ENCODE data around the gene CLCN3. TPM values are rescaled to one million over a fixed set of nuclear protein-coding genes. Genes with fewer than 3 reads are reported as not detected.
"Not testable (repeated sequence)": the region's sequence is repeated elsewhere in the genome, so short reads cannot be mapped to it uniquely, and the experiment has no call there.

The CLCN3 gene
- total RNA-seq, 2 experiments from 2014 or later = 17.4 to 18.4 TPM

- Mint-ChIP-seq H3K9me3 (no peaks in the 10 kb centered on the region), H3K4me3 (no peak overlapping the region), H3K27me3 (ENCODE audit: low read depth) (no peaks in the 10 kb centered on the region), H3K4me1 (ENCODE audit: low read depth) (no peaks in the 10 kb centered on the region), H3K36me3 (ENCODE audit: low read depth) (peaks cover 7% of the 10 kb centered on the region), H3K27ac (no peak overlapping the region)
- DNase-seq = no peak
- CTCF ChIA-PET = no interaction called here
- intact Hi-C loops (cut with micrococcal nuclease) = no loop called here
Observed at GRCh38 chr4:169727616-169728015, 107.2 kb downstream of the CLCN3 start.

- no peaks in the 10 kb centered on the region for H3K9me3 Mint-ChIP-seq
- H3K4me3 Mint-ChIP-seq = no peak overlapping the region
- H3K36me3 Mint-ChIP-seq (ENCODE audit: low read depth) = peaks cover 12% of the 10 kb centered on the region
- H3K27ac Mint-ChIP-seq = no peak overlapping the region
- CTCF ChIA-PET = no interaction called here
- no peaks in the 10 kb centered on the region for H3K4me1 Mint-ChIP-seq (ENCODE audit: low read depth)
- DNase-seq = no peak
- H3K27me3 Mint-ChIP-seq (ENCODE audit: low read depth) = no peaks in the 10 kb centered on the region
- intact Hi-C loops (cut with micrococcal nuclease) = no loop called here
Observed at GRCh38 chr4:169730564-169730963, 110.2 kb downstream of the CLCN3 start.

- H3K27ac Mint-ChIP-seq; H3K4me1 Mint-ChIP-seq (ENCODE audit: low read depth); H3K27me3 Mint-ChIP-seq (ENCODE audit: low read depth); CTCF ChIA-PET; H3K9me3 Mint-ChIP-seq; intact Hi-C loops (cut with micrococcal nuclease); DNase-seq; H3K4me3 Mint-ChIP-seq: not testable (repeated sequence)
- peaks cover 33% of the 10 kb centered on the region for H3K36me3 Mint-ChIP-seq (ENCODE audit: low read depth)
Observed at GRCh38 chr4:169738604-169739003, 118.2 kb downstream of the CLCN3 start.

GRCh38 chr4:169741569-169741968, 121.2 kb downstream of the CLCN3 start:
- H3K4me3 Mint-ChIP-seq = no peak overlapping the region
- intact Hi-C loops (cut with micrococcal nuclease) = no loop called here
- no peak for DNase-seq
- CTCF ChIA-PET = no interaction called here
- H3K36me3 Mint-ChIP-seq (ENCODE audit: low read depth) = peaks cover 32% of the 10 kb centered on the region
- no peak overlapping the region for H3K27ac Mint-ChIP-seq
- peaks cover 10% of the 10 kb centered on the region for H3K4me1 Mint-ChIP-seq (ENCODE audit: low read depth)
- no peaks in the 10 kb centered on the region for H3K9me3 Mint-ChIP-seq
- no peaks in the 10 kb centered on the region for H3K27me3 Mint-ChIP-seq (ENCODE audit: low read depth)

- Mint-ChIP-seq H3K27me3 (ENCODE audit: low read depth) (no peaks in the 10 kb centered on the region), H3K4me1 (ENCODE audit: low read depth) (peaks cover 10% of the 10 kb centered on the region), H3K27ac (no peak overlapping the region), H3K4me3 (no peak overlapping the region), H3K9me3 (no peaks in the 10 kb centered on the region), H3K36me3 (ENCODE audit: low read depth) (peaks cover 19% of the 10 kb centered on the region)
- CTCF ChIA-PET = no interaction called here
- intact Hi-C loops (cut with micrococcal nuclease) = no loop called here
- DNase-seq = no peak
Observed at GRCh38 chr4:169744601-169745000, 124.2 kb downstream of the CLCN3 start.

GRCh38 chr4:169745291-169745690, 124.9 kb downstream of the CLCN3 start:
- Mint-ChIP-seq H3K36me3 (ENCODE audit: low read depth) (peaks cover 21% of the 10 kb centered on the region), H3K27ac (no peak overlapping the region), H3K4me1 (ENCODE audit: low read depth) (peaks cover 10% of the 10 kb centered on the region), H3K4me3 (no peak overlapping the region), H3K9me3 (no peaks in the 10 kb centered on the region), H3K27me3 (ENCODE audit: low read depth) (no peaks in the 10 kb centered on the region)
- intact Hi-C loops (cut with micrococcal nuclease) = no loop called here
- CTCF ChIA-PET = no interaction called here
- no peak for DNase-seq

GRCh38 chr4:169756971-169757574, 136.7 kb downstream of the CLCN3 start:
- Mint-ChIP-seq H3K36me3 (ENCODE audit: low read depth) (peaks cover 5% of the 10 kb centered on the region), H3K9me3 (no peaks in the 10 kb centered on the region), H3K27ac (peak overlapping the region; percentile 81), H3K4me1 (ENCODE audit: low read depth) (peaks cover 21% of the 10 kb centered on the region), H3K4me3 (peak overlapping the region; percentile 83), H3K27me3 (ENCODE audit: low read depth) (no peaks in the 10 kb centered on the region)
- DNase-seq = peak; percentile 10
- CTCF ChIA-PET = interaction anchor here (1.5 kb wide), 1 partner anchor 144 kb away, joined by 5 read pairs; no protein-coding TSS in a partner anchor
- intact Hi-C loops (cut with micrococcal nuclease) = loop anchor here (1.0 to 5.0 kb wide), 8 partner anchors 34 to 1247 kb away; partner anchors contain the start of genes CBR4 and NEK1

- Mint-ChIP-seq H3K4me1 (ENCODE audit: low read depth) (peaks cover 21% of the 10 kb centered on the region), H3K27me3 (ENCODE audit: low read depth) (no peaks in the 10 kb centered on the region), H3K27ac (peak within 1 kb of the TSS; percentile 81), H3K9me3 (no peaks in the 10 kb centered on the region), H3K4me3 (peak within 1 kb of the TSS; percentile 83), H3K36me3 (ENCODE audit: low read depth) (peaks cover 3% of the 10 kb centered on the region)
- intact Hi-C loops (cut with micrococcal nuclease) = loop anchor here (1.0 to 5.0 kb wide), 8 partner anchors 34 to 1247 kb away; partner anchors contain the start of genes CBR4 and NEK1
- CTCF ChIA-PET = interaction anchor here (1.5 kb wide), 1 partner anchor 144 kb away, joined by 5 read pairs; no protein-coding TSS in a partner anchor
- peak; percentile 97 for DNase-seq
Observed at GRCh38 chr4:169757575-169758184, 137.3 kb downstream of the CLCN3 start, which contains the start of gene HPF1. Gene HPF1 (minus strand): TSS chr4:169757944. CDS start chr4:169757877, 67 bp downstream.

GRCh38 chr4:169758401-169758962, 138.1 kb downstream of the CLCN3 start:
- H3K27me3 Mint-ChIP-seq (ENCODE audit: low read depth) = no peaks in the 10 kb centered on the region
- no peak overlapping the region for H3K27ac Mint-ChIP-seq
- intact Hi-C loops (cut with micrococcal nuclease) = loop anchor here (5.0 kb wide), 1 partner anchor 346 kb away; no protein-coding TSS in a partner anchor
- H3K9me3 Mint-ChIP-seq = no peaks in the 10 kb centered on the region
- peaks cover 21% of the 10 kb centered on the region for H3K4me1 Mint-ChIP-seq (ENCODE audit: low read depth)
- CTCF ChIA-PET = no interaction called here
- H3K4me3 Mint-ChIP-seq = peak overlapping the region; percentile 42
- no peak for DNase-seq
- peaks cover 3% of the 10 kb centered on the region for H3K36me3 Mint-ChIP-seq (ENCODE audit: low read depth)

GRCh38 chr4:169761846-169762245, 141.5 kb downstream of the CLCN3 start:
- CTCF ChIA-PET = no interaction called here
- Mint-ChIP-seq H3K27ac (no peak overlapping the region), H3K9me3 (no peaks in the 10 kb centered on the region), H3K4me1 (ENCODE audit: low read depth) (peaks cover 5% of the 10 kb centered on the region), H3K27me3 (ENCODE audit: low read depth) (peaks cover 2% of the 10 kb centered on the region), H3K4me3 (no peak overlapping the region), H3K36me3 (ENCODE audit: low read depth) (no peaks in the 10 kb centered on the region)
- intact Hi-C loops (cut with micrococcal nuclease) = no loop called here
- DNase-seq = no peak

- no peaks in the 10 kb centered on the region for H3K9me3 Mint-ChIP-seq
- DNase-seq = no peak
- peaks cover 5% of the 10 kb centered on the region for H3K27me3 Mint-ChIP-seq (ENCODE audit: low read depth)
- H3K36me3 Mint-ChIP-seq (ENCODE audit: low read depth) = no peaks in the 10 kb centered on the region
- no peak overlapping the region for H3K4me3 Mint-ChIP-seq
- peaks cover 2% of the 10 kb centered on the region for H3K4me1 Mint-ChIP-seq (ENCODE audit: low read depth)
- intact Hi-C loops (cut with micrococcal nuclease) = no loop called here
- CTCF ChIA-PET = interaction anchor here (1.2 kb wide), 1 partner anchor 9 kb away, joined by 4 read pairs; no protein-coding TSS in a partner anchor
- H3K27ac Mint-ChIP-seq = no peak overlapping the region
Observed at GRCh38 chr4:169765835-169766234, 145.5 kb downstream of the CLCN3 start.

GRCh38 chr4:169766741-169767140, 146.4 kb downstream of the CLCN3 start:
- intact Hi-C loops (cut with micrococcal nuclease) = no loop called here
- CTCF ChIA-PET = no interaction called here
- H3K27me3 Mint-ChIP-seq (ENCODE audit: low read depth) = peaks cover 5% of the 10 kb centered on the region
- no peak for DNase-seq
- H3K9me3 Mint-ChIP-seq = no peaks in the 10 kb centered on the region
- no peak overlapping the region for H3K27ac Mint-ChIP-seq
- no peaks in the 10 kb centered on the region for H3K36me3 Mint-ChIP-seq (ENCODE audit: low read depth)
- peaks cover 4% of the 10 kb centered on the region for H3K4me1 Mint-ChIP-seq (ENCODE audit: low read depth)
- H3K4me3 Mint-ChIP-seq = no peak overlapping the region
